NT2/D1 (cell line): Measurements from ENCODE around the gene SV2C.

ENCODE experiments used
- SUZ12 ChIP-seq: IDR thresholded peaks from 2 replicates; pipeline ENCODE4 v1.6.1; 2011; ENCODE audit not compliant: insufficient read length, insufficient read depth; ENCODE audit errors: extremely low read depth
- YY1 ChIP-seq: IDR thresholded peaks from 2 replicates; pipeline ENCODE4 v1.6.1; 2011; ENCODE audit not compliant: insufficient read length, insufficient read depth
- ZNF274 ChIP-seq: IDR thresholded peaks from 2 replicates; pipeline ENCODE4 v1.6.1; 2011; ENCODE audit warnings: mild to moderate bottlenecking, low read depth, low read length

- TF ChIP-seq ZNF274 (no peak), YY1 (no peak), SUZ12 (no peak)
Measured at GRCh38 chr5:76271836-76272235, 188.7 kb downstream of the SV2C start.
